HCT116 (cell line): Measurements from ENCODE around the gene CCDC172. TPM values are rescaled to one million over a fixed set of nuclear protein-coding genes. Genes with fewer than 3 reads are reported as not detected.

ENCODE experiments used
- ATAC-seq: fragments of 200-7000 bp; cut with Tn5 transposase; 2 replicates; pipeline ENCODE4 v1.9.1; 2020; ENCODE audit warnings: mild to moderate bottlenecking, moderate library complexity
- BruUV-seq: library from RNA; stranded (reverse); fragments of 400-500 nt; replicated peaks from 2 replicates; lab custom pipeline; 2021; lab: Mats Ljungman, UMichigan
- CTCF ChIA-PET: fragments of 300-600 bp; sonication (Branson Sonifier 250); formaldehyde crosslinking; loops from one replicate; lab custom pipeline; 2021; ENCODE audit warnings: antibody characterized with exemption; lab: Charles Lee
- POLR2A ChIA-PET: fragments of 300-600, 350-600 bp; sonication (Branson Sonifier 250); formaldehyde crosslinking; loops from one replicate; lab custom pipeline; 2021; ENCODE audit warnings: antibody characterized with exemption; lab: Charles Lee
- RAD21 ChIA-PET, 2 experiments: fragments of 300-600 bp; sonication (Branson Sonifier 250); formaldehyde crosslinking; loops; one replicate each; lab custom pipeline; 2023; ENCODE audit warnings: low total read pairs in 2 of 2; ENCODE audit not compliant: uncharacterized antibody in 2 of 2, unreplicated experiment in 2 of 2, low non-redundant PET in 1 of 2; lab: Charles Lee
- DNase-seq: peaks from one replicate; pipeline ENCODE4 v3.0.0-alpha.2; 2010; ENCODE audit warnings: low read depth, low spot score
- H2AFZ ChIP-seq: fragments of 200-600 bp; shearing (Covaris generic), sonication (generic); 2 replicates; pipeline ENCODE4 v1.6.1; 2017; ENCODE audit warnings: low read depth, mixed run types, mixed read lengths, antibody characterized with exemption, low read length; ENCODE audit not compliant: poor library complexity, severe bottlenecking
- H3K27ac ChIP-seq: 2 replicates; pipeline ENCODE4 v1.5.1; 2012; ENCODE audit warnings: low read depth, low read length
- H3K27me3 ChIP-seq: fragments of 200-600 bp; sonication (generic); 2 replicates; pipeline ENCODE4 v1.6.1; 2016; ENCODE audit warnings: mixed run types, low read length, mixed read lengths; ENCODE audit not compliant: insufficient read depth
- H3K36me3 ChIP-seq, 2 experiments: fragments of 200-500 bp in 1 of 2; fragments of 200-600 bp in 1 of 2; sonication (Bioruptor generic) in 1 of 2; sonication (generic) in 1 of 2; 2 replicates each; pipeline versions ENCODE4 v1.5.1 to v1.6.1; 2014 to 2016; ENCODE audit warnings: low read length in 2 of 2, inconsistent platforms in 1 of 2, mixed read lengths in 1 of 2, mixed run types in 1 of 2; ENCODE audit not compliant: insufficient read depth in 2 of 2, control insufficient read depth in 1 of 2
- H3K4me1 ChIP-seq, 2 experiments: fragments of 200-600 bp in 1 of 2; sonication (generic) in 1 of 2; 2 replicates each; pipeline versions ENCODE4 v1.5.1 to v1.6.1; 2012 to 2017; ENCODE audit warnings: low read length in 2 of 2, inconsistent platforms in 1 of 2, mild to moderate bottlenecking in 1 of 2, mixed read lengths in 1 of 2, mixed run types in 1 of 2, moderate library complexity in 1 of 2; ENCODE audit not compliant: insufficient read depth in 2 of 2, control insufficient read depth in 1 of 2
- H3K4me2 ChIP-seq: fragments of 200-600 bp; sonication (generic); 2 replicates; pipeline ENCODE4 v1.6.1; 2017; ENCODE audit warnings: mixed run types, low read length, mixed read lengths
- H3K4me3 ChIP-seq, 2 experiments: fragments of 200-600 bp in 1 of 2; sonication (generic) in 1 of 2; replicated peaks in 1 of 2; 2 replicates each; pipeline ENCODE4 v1.5.1; 2011 to 2016; ENCODE audit warnings: low read length in 2 of 2, control low read depth in 1 of 2, low read depth in 1 of 2, mild to moderate bottlenecking in 1 of 2, mixed read lengths in 1 of 2, mixed run types in 1 of 2
- H3K79me2 ChIP-seq: fragments of 200-600 bp; sonication (generic); 2 replicates; pipeline ENCODE4 v1.6.1; 2017; ENCODE audit warnings: mild to moderate bottlenecking, mixed run types, low read length, moderate library complexity, mixed read lengths; ENCODE audit not compliant: insufficient read depth
- H3K9ac ChIP-seq: fragments of 200-600 bp; sonication (generic); 2 replicates; pipeline ENCODE4 v1.6.1; 2016; ENCODE audit warnings: low read length, mixed read lengths
- H3K9me2 ChIP-seq: fragments of 200-600 bp; sonication (generic), shearing (Covaris generic); 2 replicates; pipeline ENCODE4 v1.6.1; 2017; ENCODE audit warnings: mixed run types, mild to moderate bottlenecking, moderate library complexity; ENCODE audit not compliant: insufficient read depth
- H3K9me3 ChIP-seq, 2 experiments: fragments of 200-500 bp in 1 of 2; fragments of 200-600 bp in 1 of 2; sonication (Bioruptor generic) in 1 of 2; sonication (generic) in 1 of 2; 2 replicates each; pipeline ENCODE4 v1.6.1; 2014 to 2017; ENCODE audit warnings: low read length in 2 of 2, mixed read lengths in 2 of 2, inconsistent platforms in 1 of 2, low read depth in 1 of 2, mild to moderate bottlenecking in 1 of 2, mixed run types in 1 of 2, moderate library complexity in 1 of 2; ENCODE audit not compliant: control insufficient read depth in 1 of 2, insufficient read depth in 1 of 2
- H4K20me1 ChIP-seq: fragments of 200-600 bp; sonication (generic), shearing (Covaris generic); 2 replicates; pipeline ENCODE4 v1.6.1; 2017; ENCODE audit warnings: mixed run types, mild to moderate bottlenecking, moderate library complexity; ENCODE audit not compliant: insufficient read depth
- ATF3 ChIP-seq: IDR thresholded peaks from 2 replicates; pipeline ENCODE4 v1.6.1; 2012
- CBX3 ChIP-seq: IDR thresholded peaks from 2 replicates; pipeline ENCODE4 v1.6.1; 2012; ENCODE audit warnings: low read depth
- CEBPB ChIP-seq: IDR thresholded peaks from 2 replicates; pipeline ENCODE4 v1.6.1; 2012; ENCODE audit warnings: low read depth
- EGR1 ChIP-seq: IDR thresholded peaks from 2 replicates; pipeline ENCODE4 v1.6.1; 2012; ENCODE audit warnings: low read depth
- EZH2 ChIP-seq: fragments of 200-600 bp; sonication (generic); IDR thresholded peaks from 2 replicates; pipeline ENCODE4 v1.6.1; 2017; ENCODE audit warnings: antibody characterized with exemption, mixed run types
- FOSL1 ChIP-seq: IDR thresholded peaks from 2 replicates; pipeline ENCODE4 v1.6.1; 2012; ENCODE audit warnings: low read depth
- POLR2A ChIP-seq: IDR thresholded peaks from 2 replicates; pipeline ENCODE4 v1.7.0; 2011; ENCODE audit warnings: borderline replicate concordance; ENCODE audit not compliant: insufficient read depth, insufficient read length; ENCODE audit errors: extremely low read depth
- POLR2AphosphoS5 ChIP-seq: IDR thresholded peaks from 2 replicates; pipeline ENCODE4 v1.6.1; 2011; ENCODE audit warnings: mild to moderate bottlenecking, low read depth, low read length, moderate library complexity
- REST ChIP-seq: IDR thresholded peaks from 2 replicates; pipeline ENCODE4 v1.6.1; 2012; ENCODE audit warnings: low read depth
- SP1 ChIP-seq: IDR thresholded peaks from 2 replicates; pipeline ENCODE4 v1.6.1; 2012; ENCODE audit warnings: low read depth
- SRF ChIP-seq: IDR thresholded peaks from 2 replicates; pipeline ENCODE4 v1.6.1; 2012; ENCODE audit warnings: low read depth
- TCF7L2 ChIP-seq: IDR thresholded peaks from 2 replicates; pipeline ENCODE4 v1.7.0; 2011; ENCODE audit warnings: borderline replicate concordance, inconsistent platforms; ENCODE audit not compliant: insufficient read depth, insufficient read length; ENCODE audit errors: extremely low read depth
- YY1 ChIP-seq: IDR thresholded peaks from 2 replicates; pipeline ENCODE4 v1.6.1; 2011; ENCODE audit warnings: low read length, low read depth, moderate library complexity, mild to moderate bottlenecking; ENCODE audit not compliant: insufficient replicate concordance; ENCODE audit errors: extremely low read depth
- ZBTB33 ChIP-seq: IDR thresholded peaks from 2 replicates; pipeline ENCODE4 v1.6.1; 2011; ENCODE audit warnings: mild to moderate bottlenecking, low read length, moderate library complexity; ENCODE audit not compliant: insufficient replicate concordance; ENCODE audit errors: extremely low read depth
- ZFX ChIP-seq: fragments of 450-650 bp; IDR thresholded peaks from 2 replicates; pipeline ENCODE4 v1.6.1; 2017
- intact Hi-C: fragments of 100-400 bp; cut with micrococcal nuclease; formaldehyde crosslinking; loops from 2 replicates; pipeline ENCODE4 v1.10.0; 2022
- total RNA-seq: library from RNA; stranded (reverse); gene quantifications from one replicate; pipeline ENCODE4 v1.2.1, GENCODE V29; 2021; ENCODE audit not compliant: unreplicated experiment

The CCDC172 gene
- total RNA-seq, 1 experiment from 2014 or later: not detected

- POLR2A ChIA-PET: no interaction called here
- Histone ChIP-seq H3K4me2 (no peak overlapping the region), H3K4me3 (no peak overlapping the region), H4K20me1 (0 out of 2 replicates have a peak, but pooled peaks cover 2% of the 10 kb centered on the region), H3K4me1 (no peaks in the 10 kb centered on the region), H3K9me3 (no peaks in the 10 kb centered on the region), H3K27me3 (peaks cover 31% of the 10 kb centered on the region), H3K36me3 (no peaks in the 10 kb centered on the region), H3K79me2 (no peaks in the 10 kb centered on the region), H3K9ac (no peak overlapping the region), H3K9me2 (no peaks in the 10 kb centered on the region), H3K27ac (no peak overlapping the region), H2AFZ (no peak overlapping the region)
- TF ChIP-seq TCF7L2 (no peak), REST (no peak), EGR1 (no peak), ZFX (no peak), SP1 (no peak), POLR2AphosphoS5 (no peak), CEBPB (no peak), POLR2A (no peak), ZBTB33 (no peak), SRF (no peak), ATF3 (no peak), YY1 (no peak), EZH2 (no peak), CBX3 (no peak), FOSL1 (no peak)
- RAD21 ChIA-PET: no interaction called here
- intact Hi-C loops: no loop called here
- BruUV-seq: no TSS peak
- ATAC-seq (no peak), DNase-seq (no peak)
- CTCF ChIA-PET: no interaction called here
Observed at GRCh38 chr10:116325987-116326386, 1.7 kb downstream of the CCDC172 start.
